ENCODE measurements around the gene ENOPH1.

DNA sequence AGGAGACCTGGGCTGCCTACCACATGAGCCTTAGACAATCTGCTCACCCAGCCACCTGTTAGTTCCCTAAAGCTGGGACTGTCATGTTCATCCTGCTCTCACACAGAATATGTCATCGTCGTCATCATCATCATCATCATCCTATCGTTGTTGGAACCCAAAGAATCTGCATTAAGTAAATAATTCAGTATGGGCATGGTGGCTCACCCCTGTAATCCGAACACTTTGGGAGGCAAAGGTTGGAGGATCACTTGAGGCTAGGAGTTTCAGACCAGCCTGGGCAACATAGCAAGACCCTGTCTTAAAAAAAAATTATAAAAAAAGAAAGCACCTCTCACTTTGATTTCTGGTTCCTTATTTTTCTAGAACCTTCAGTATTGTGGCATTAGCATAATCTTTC, 6.4 kb downstream of the ENOPH1 start:
- TF ChIP-seq, protein P1, sequence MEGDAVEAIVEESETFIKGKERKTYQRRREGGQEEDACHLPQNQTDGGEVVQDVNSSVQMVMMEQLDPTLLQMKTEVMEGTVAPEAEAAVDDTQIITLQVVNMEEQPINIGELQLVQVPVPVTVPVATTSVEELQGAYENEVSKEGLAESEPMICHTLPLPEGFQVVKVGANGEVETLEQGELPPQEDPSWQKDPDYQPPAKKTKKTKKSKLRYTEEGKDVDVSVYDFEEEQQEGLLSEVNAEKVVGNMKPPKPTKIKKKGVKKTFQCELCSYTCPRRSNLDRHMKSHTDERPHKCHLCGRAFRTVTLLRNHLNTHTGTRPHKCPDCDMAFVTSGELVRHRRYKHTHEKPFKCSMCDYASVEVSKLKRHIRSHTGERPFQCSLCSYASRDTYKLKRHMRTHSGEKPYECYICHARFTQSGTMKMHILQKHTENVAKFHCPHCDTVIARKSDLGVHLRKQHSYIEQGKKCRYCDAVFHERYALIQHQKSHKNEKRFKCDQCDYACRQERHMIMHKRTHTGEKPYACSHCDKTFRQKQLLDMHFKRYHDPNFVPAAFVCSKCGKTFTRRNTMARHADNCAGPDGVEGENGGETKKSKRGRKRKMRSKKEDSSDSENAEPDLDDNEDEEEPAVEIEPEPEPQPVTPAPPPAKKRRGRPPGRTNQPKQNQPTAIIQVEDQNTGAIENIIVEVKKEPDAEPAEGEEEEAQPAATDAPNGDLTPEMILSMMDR (conservative IDR thresholded peaks at IDR 0.05 in 1 of 2, IDR thresholded peaks at IDR 0.05 in 1 of 2; ENCODE audit: extremely low read depth in 1 of 2, insufficient read depth in 1 of 2, low read depth in 1 of 2, low read length in 2 of 2) = no peak
- TF ChIP-seq EZH2 (IDR thresholded peaks at IDR 0.05; ENCODE audit: borderline replicate concordance, low read length) = no peak
